OCI-LY3 (cell line): ENCODE data around the gene PRSS8.

ENCODE experiments used
- H2AFZ ChIP-seq: fragments of 200-600, 300-600 bp; shearing (Covaris generic); 2 replicates; pipeline ENCODE4 v1.6.0; 2014; ENCODE audit warnings: antibody characterized with exemption, low read depth, low read length
- H3K27ac ChIP-seq: fragments of 200-600, 300-600 bp; sonication (generic); 2 replicates; pipeline ENCODE4 v1.5.1; 2014; ENCODE audit warnings: mild to moderate bottlenecking, low read length, moderate library complexity, mixed read lengths
- H3K27me3 ChIP-seq: fragments of 200-600, 300-600 bp; sonication (generic); 2 replicates; pipeline ENCODE4 v1.6.1; 2014; ENCODE audit warnings: low read depth, low read length, mixed read lengths
- H3K36me3 ChIP-seq: fragments of 200-600, 300-600 bp; sonication (generic); replicated peaks from 2 replicates; pipeline ENCODE3; 2014; ENCODE audit warnings: low read depth, low read length, mixed read lengths
- H3K4me1 ChIP-seq: fragments of 300-600, 200-600 bp; sonication (generic); 2 replicates; pipeline ENCODE4 v1.6.1; 2014; ENCODE audit warnings: low read length, mixed read lengths
- H3K4me2 ChIP-seq: fragments of 200-600, 300-600 bp; sonication (generic); 2 replicates; pipeline ENCODE4 v1.6.1; 2014; ENCODE audit warnings: low read length, mixed read lengths
- H3K4me3 ChIP-seq: fragments of 300-600, 200-600 bp; sonication (generic); 2 replicates; pipeline ENCODE4 v1.5.1; 2014; ENCODE audit warnings: antibody characterized with exemption, mild to moderate bottlenecking, low read length, moderate library complexity
- H3K79me2 ChIP-seq: fragments of 300-600, 200-600 bp; shearing (Covaris generic); 2 replicates; pipeline ENCODE4 v1.6.1; 2014; ENCODE audit warnings: mild to moderate bottlenecking, low read length, mixed read lengths
- H3K9ac ChIP-seq: fragments of 300-600, 200-600 bp; shearing (Covaris generic); 2 replicates; pipeline ENCODE4 v1.6.0; 2014; ENCODE audit warnings: mild to moderate bottlenecking, low read length, moderate library complexity
- H3K9me3 ChIP-seq: fragments of 200-600, 300-600 bp; shearing (Covaris generic); 2 replicates; pipeline ENCODE4 v1.6.1; 2014; ENCODE audit warnings: low read length, mixed read lengths; ENCODE audit not compliant: insufficient read depth
- H4K20me1 ChIP-seq: fragments of 200-600, 300-600 bp; sonication (generic); 2 replicates; pipeline ENCODE4 v1.6.1; 2016; ENCODE audit warnings: low read length, mixed read lengths; ENCODE audit not compliant: insufficient read depth
- EZH2phosphoT487 ChIP-seq: fragments of 200-600 bp; shearing (Covaris generic); IDR thresholded peaks from 2 replicates; pipeline ENCODE4 v1.6.1; 2018; ENCODE audit warnings: antibody characterized with exemption, mixed run types, low read depth
- TF ChIP-seq, protein P1 (sequence below): fragments of 200-600, 300-600 bp; sonication (generic); IDR thresholded peaks from 2 replicates; pipeline ENCODE4 v1.5.1; 2014; ENCODE audit warnings: antibody characterized with exemption, low read length, low read depth

The PRSS8 gene

DNA sequence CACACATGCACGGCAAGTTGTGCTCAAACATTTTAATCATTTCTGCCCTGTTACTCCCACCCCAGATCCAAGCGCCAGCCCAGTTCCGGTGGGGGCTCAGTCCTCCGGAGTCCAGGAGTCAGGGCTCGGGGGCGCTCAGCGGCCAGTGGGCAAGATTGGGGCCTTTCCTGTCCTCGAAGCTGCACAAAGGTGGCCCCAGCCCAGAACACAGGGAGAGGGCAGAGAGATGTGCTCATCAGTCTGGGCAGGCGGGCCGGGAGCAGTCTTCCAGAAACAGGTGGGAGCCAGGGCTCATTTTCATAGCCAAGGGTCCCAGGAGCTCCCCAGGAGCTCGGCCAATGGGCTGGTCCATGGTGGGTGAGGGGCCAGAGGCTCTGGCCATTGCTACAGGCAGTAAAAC lies 4.1 kb downstream of the PRSS8 start:
- H3K27me3 ChIP-seq = no peaks in the 10 kb centered on the region
- no peak overlapping the region for H3K9ac ChIP-seq
- no peaks in the 10 kb centered on the region for H4K20me1 ChIP-seq
- H3K4me1 ChIP-seq = no peaks in the 10 kb centered on the region
- no peaks in the 10 kb centered on the region for H3K9me3 ChIP-seq
- no peak overlapping the region for H3K27ac ChIP-seq
- no peak overlapping the region for H3K4me3 ChIP-seq
- TF ChIP-seq, protein P1, sequence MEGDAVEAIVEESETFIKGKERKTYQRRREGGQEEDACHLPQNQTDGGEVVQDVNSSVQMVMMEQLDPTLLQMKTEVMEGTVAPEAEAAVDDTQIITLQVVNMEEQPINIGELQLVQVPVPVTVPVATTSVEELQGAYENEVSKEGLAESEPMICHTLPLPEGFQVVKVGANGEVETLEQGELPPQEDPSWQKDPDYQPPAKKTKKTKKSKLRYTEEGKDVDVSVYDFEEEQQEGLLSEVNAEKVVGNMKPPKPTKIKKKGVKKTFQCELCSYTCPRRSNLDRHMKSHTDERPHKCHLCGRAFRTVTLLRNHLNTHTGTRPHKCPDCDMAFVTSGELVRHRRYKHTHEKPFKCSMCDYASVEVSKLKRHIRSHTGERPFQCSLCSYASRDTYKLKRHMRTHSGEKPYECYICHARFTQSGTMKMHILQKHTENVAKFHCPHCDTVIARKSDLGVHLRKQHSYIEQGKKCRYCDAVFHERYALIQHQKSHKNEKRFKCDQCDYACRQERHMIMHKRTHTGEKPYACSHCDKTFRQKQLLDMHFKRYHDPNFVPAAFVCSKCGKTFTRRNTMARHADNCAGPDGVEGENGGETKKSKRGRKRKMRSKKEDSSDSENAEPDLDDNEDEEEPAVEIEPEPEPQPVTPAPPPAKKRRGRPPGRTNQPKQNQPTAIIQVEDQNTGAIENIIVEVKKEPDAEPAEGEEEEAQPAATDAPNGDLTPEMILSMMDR = no peak
- TF ChIP-seq EZH2phosphoT487 = no peak
- H2AFZ ChIP-seq = no peak overlapping the region
- H3K79me2 ChIP-seq = no peaks in the 10 kb centered on the region
- H3K36me3 ChIP-seq = no peaks in the 10 kb centered on the region
- H3K4me2 ChIP-seq = no peak overlapping the region

- Histone ChIP-seq H3K79me2 (no peaks in the 10 kb centered on the region), H3K4me3 (no peak overlapping the region), H3K4me1 (no peaks in the 10 kb centered on the region), H3K9me3 (no peaks in the 10 kb centered on the region), H4K20me1 (no peaks in the 10 kb centered on the region), H3K27ac (no peak overlapping the region), H3K4me2 (no peak overlapping the region), H3K36me3 (no peaks in the 10 kb centered on the region), H2AFZ (no peak overlapping the region), H3K27me3 (no peaks in the 10 kb centered on the region), H3K9ac (no peak overlapping the region)
- TF ChIP-seq, protein P1 = no peak
- no peak for TF ChIP-seq EZH2phosphoT487
Measured at GRCh38 chr16:31130899-31131298, 4.6 kb downstream of the PRSS8 start.

DNA sequence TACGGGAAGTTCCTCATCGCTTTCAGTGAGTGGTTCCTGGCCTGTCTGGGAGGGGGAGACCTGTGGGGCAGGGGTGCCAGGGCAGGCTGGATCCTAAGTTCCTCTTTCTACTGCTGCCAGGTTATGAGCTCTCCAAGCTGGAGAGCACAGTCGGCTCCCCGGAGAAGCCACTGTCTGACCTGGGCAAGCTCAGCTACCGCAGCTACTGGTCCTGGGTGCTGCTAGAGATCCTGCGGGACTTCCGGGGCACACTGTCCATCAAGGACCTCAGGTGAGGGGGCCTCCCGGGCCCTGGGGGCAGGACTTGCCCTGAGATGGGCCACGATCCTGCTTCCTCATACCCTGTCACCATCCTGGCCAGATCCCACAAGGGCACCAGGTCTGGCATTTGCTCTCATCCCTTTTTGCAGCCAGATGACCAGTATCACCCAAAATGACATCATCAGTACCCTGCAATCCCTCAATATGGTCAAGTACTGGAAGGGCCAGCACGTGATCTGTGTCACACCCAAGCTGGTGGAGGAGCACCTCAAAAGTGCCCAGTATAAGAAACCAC lies 5.1 kb downstream of the PRSS8 start:
- Histone ChIP-seq H3K36me3 (no peaks in the 10 kb centered on the region), H3K79me2 (no peaks in the 10 kb centered on the region), H3K27me3 (no peaks in the 10 kb centered on the region), H3K4me1 (no peaks in the 10 kb centered on the region), H3K27ac (no peak overlapping the region), H3K4me2 (no peak overlapping the region), H3K4me3 (no peak overlapping the region), H3K9ac (no peak overlapping the region), H3K9me3 (no peaks in the 10 kb centered on the region), H2AFZ (no peak overlapping the region), H4K20me1 (no peaks in the 10 kb centered on the region)
- TF ChIP-seq, protein P1 = no peak
- TF ChIP-seq EZH2phosphoT487 = no peak

DNA sequence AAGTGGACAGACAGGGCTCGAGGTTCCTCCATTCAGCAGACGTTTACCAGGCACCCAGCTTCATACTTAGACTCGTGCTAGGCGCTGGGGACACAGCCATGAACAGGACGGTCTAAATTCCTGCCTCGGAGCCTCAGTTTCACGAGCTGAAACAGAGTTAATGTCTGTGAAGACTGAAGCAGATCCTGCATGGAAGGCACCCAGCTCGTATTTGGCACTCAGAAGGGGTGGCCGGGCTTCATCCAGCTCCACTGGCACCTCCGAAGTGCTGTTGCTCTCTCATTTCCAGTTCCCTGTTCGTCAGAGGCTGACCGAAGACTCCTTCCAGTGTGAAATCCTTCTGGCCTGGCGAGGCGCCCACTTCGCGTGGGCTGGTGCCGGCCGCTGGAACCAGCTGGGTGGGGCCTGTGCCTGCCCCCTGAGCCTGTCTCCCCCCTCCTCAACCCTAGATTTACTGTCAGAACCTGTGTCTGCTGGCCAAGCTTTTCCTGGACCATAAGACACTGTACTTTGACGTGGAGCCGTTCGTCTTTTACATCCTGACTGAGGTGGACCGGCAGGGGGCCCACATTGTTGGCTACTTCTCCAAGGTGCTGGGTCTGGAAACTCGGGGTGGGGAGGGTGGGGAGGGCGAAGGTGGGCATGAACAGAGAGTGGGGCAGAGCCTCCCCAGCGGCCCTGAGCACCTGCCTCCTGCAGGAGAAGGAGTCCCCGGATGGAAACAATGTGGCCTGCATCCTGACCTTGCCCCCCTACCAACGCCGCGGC lies 5.8 kb downstream of the PRSS8 start:
- no peak overlapping the region for H3K4me3 ChIP-seq
- no peak overlapping the region for H3K9ac ChIP-seq
- H4K20me1 ChIP-seq = no peaks in the 10 kb centered on the region
- no peaks in the 10 kb centered on the region for H3K79me2 ChIP-seq
- no peak overlapping the region for H3K4me2 ChIP-seq
- no peaks in the 10 kb centered on the region for H3K36me3 ChIP-seq
- H3K9me3 ChIP-seq = no peaks in the 10 kb centered on the region
- TF ChIP-seq EZH2phosphoT487 = no peak
- H2AFZ ChIP-seq = no peak overlapping the region
- H3K4me1 ChIP-seq = no peaks in the 10 kb centered on the region
- no peaks in the 10 kb centered on the region for H3K27me3 ChIP-seq
- no peak overlapping the region for H3K27ac ChIP-seq
